Body of pancreas (tissue), 4 donors: Measurements from ENCODE around the gene PDE2A.

Source experiments
- POLR2A ChIP-seq, 3 donors: fragments of 450-650 bp; IDR thresholded peaks; one replicate each; pipeline ENCODE4 v1.6.1; 2016; ENCODE audit warnings: antibody characterized with exemption in 3 of 3, mild to moderate bottlenecking in 2 of 3
- TF ChIP-seq, protein P1 (sequence below), 7 experiments: fragments of 450-650 bp in 4 of 7; fragments of 200-600 bp in 3 of 7; sonication (generic) in 3 of 7; IDR thresholded peaks; one replicate each; pipeline ENCODE4 v1.5.1; 2016 to 2019; ENCODE audit warnings: antibody characterized with exemption in 7 of 7

DNA sequence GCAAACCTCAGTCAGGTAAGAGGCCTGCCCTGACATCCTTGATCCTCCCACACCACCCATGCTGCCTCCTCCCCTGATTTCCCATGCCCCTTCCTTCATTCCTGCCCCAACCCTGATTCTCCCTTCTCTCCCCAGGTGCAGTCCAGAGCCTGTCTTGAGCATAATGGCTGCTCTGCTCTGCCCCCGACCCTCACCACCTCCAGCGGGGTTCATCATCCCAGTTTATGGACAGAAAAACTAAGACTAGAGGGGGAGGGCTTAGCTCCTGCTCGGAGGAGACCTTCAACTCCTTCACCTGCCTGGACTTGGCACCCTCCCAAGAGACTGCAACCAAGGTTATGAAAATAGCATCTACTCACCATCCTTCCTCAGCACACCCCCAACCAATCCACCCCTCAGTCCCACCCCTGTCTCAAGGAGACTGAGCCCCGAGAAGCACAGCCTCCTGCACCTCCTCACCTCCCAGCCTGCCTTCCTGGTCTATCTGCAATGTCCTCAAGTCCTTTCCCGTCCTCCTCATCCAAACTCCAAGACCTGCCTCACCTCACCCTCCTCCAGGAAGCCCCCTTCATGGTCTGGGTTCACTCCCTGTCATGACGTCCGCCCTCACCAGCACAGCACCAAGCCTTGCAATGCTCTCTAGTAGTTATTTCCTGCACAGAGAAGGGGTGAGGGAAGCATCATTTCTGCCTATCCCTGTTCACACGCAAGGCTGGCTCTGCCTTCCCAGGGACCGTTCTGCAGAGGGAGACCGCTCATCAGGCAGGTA is 103.1 kb downstream of the PDE2A start:
- TF ChIP-seq, protein P1, sequence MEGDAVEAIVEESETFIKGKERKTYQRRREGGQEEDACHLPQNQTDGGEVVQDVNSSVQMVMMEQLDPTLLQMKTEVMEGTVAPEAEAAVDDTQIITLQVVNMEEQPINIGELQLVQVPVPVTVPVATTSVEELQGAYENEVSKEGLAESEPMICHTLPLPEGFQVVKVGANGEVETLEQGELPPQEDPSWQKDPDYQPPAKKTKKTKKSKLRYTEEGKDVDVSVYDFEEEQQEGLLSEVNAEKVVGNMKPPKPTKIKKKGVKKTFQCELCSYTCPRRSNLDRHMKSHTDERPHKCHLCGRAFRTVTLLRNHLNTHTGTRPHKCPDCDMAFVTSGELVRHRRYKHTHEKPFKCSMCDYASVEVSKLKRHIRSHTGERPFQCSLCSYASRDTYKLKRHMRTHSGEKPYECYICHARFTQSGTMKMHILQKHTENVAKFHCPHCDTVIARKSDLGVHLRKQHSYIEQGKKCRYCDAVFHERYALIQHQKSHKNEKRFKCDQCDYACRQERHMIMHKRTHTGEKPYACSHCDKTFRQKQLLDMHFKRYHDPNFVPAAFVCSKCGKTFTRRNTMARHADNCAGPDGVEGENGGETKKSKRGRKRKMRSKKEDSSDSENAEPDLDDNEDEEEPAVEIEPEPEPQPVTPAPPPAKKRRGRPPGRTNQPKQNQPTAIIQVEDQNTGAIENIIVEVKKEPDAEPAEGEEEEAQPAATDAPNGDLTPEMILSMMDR (IDR thresholded peaks at IDR 0.05) = no peak
- no peak for TF ChIP-seq POLR2A (IDR thresholded peaks at IDR 0.05)
